Right lobe of liver (tissue), 6 donors: ENCODE data around the gene TIMM10B. TPM values are rescaled to one million over a fixed set of nuclear protein-coding genes. Genes with fewer than 3 reads are reported as not detected.

Experiments used
- ATAC-seq, 4 donors: fragments of 200-7000 bp; cut with Tn5 transposase; one replicate each; pipeline ENCODE4 v1.9.1; 2020; ENCODE audit warnings: mild to moderate bottlenecking in 4 of 4, moderate library complexity in 4 of 4
- DNase-seq, 3 donors: peaks; one replicate each; pipeline ENCODE4 v3.0.0-alpha.2; 2020
- H3K27ac ChIP-seq, 3 donors: fragments of 200-600 bp; one replicate each; pipeline ENCODE4 v1.8.0; 2022
- H3K27me3 ChIP-seq, 2 donors: fragments of 200-600 bp; one replicate each; pipeline ENCODE4 v1.8.0; 2022
- H3K36me3 ChIP-seq, 4 donors: fragments of 200-600 bp; sonication (generic) in 1 of 4; one replicate each; pipeline versions ENCODE4 v1.5.1 to v1.8.0; 2017 to 2022; ENCODE audit warnings: control low read depth in 1 of 4
- H3K4me1 ChIP-seq, 4 donors: fragments of 200-600 bp; sonication (generic) in 1 of 4; one replicate each; pipeline versions ENCODE4 v1.5.1 to v1.8.0; 2017 to 2022; ENCODE audit warnings: control low read depth in 1 of 4
- H3K4me3 ChIP-seq, 3 donors: fragments of 200-600 bp; one replicate each; pipeline ENCODE4 v1.8.0; 2022
- H3K9me3 ChIP-seq, 4 donors: fragments of 200-600 bp; sonication (generic) in 1 of 4; one replicate each; pipeline versions ENCODE4 v1.5.1 to v1.8.0; 2017 to 2022; ENCODE audit warnings: control low read depth in 1 of 4
- POLR2A ChIP-seq: fragments of 450-650 bp; IDR thresholded peaks from one replicate; pipeline ENCODE4 v1.6.1; 2017; ENCODE audit warnings: antibody characterized with exemption, mild to moderate bottlenecking
- WGBS: methylation state at CpG from one replicate; pipeline ENCODE4 v1.1.6; 2018; ENCODE audit warnings: low coverage, low lambda C conversion rate; ENCODE audit not compliant: insufficient coverage; ENCODE audit errors: missing lambda C conversion rate; 5-methylcytosine and 5-hydroxymethylcytosine counted together
- intact Hi-C, 2 donors: fragments of 100-400 bp; cut with DNase I; formaldehyde crosslinking; loops; one replicate each; pipeline versions ENCODE4 v1.11.2 to v1.14.1; 2022
- total RNA-seq, 6 experiments: library from RNA; depleted of rRNA in 2 of 6; stranded (reverse); fragments of >200 nt in 2 of 6; fragmentation: NEBNext Ultra II Directional in 3 of 6; extraction: Animal tissue kit (Norgen Biotek cat#: 25700) in 3 of 6; gene quantifications; one replicate each; pipeline versions ENCODE4 v1.1.0 to v1.2.4, GENCODE V29; 2016 to 2023
- TF ChIP-seq, protein P1 (sequence below), 4 donors: fragments of 200-600 bp in 3 of 4; fragments of 450-650 bp in 1 of 4; IDR thresholded peaks; one replicate each; pipeline versions ENCODE4 v1.5.1 to v1.8.0; 2016 to 2022; ENCODE audit warnings: antibody characterized with exemption in 4 of 4, mild to moderate bottlenecking in 2 of 4
- donor health status: DM: no; HTN: yes; CAD: no.
- donor health status: DM: no; HTN: no; CAD: no.
- donor health status: DM: no; HTN: no; CAD: no.
- donor health status: DM: no; HTN: yes; CAD: no.
- donor health status: DM: no; HTN: yes; CAD: no.

Gene TIMM10B
- total RNA-seq, 6 experiments from 2014 or later: 10.3 to 33.9 (median 14.1) TPM

DNA sequence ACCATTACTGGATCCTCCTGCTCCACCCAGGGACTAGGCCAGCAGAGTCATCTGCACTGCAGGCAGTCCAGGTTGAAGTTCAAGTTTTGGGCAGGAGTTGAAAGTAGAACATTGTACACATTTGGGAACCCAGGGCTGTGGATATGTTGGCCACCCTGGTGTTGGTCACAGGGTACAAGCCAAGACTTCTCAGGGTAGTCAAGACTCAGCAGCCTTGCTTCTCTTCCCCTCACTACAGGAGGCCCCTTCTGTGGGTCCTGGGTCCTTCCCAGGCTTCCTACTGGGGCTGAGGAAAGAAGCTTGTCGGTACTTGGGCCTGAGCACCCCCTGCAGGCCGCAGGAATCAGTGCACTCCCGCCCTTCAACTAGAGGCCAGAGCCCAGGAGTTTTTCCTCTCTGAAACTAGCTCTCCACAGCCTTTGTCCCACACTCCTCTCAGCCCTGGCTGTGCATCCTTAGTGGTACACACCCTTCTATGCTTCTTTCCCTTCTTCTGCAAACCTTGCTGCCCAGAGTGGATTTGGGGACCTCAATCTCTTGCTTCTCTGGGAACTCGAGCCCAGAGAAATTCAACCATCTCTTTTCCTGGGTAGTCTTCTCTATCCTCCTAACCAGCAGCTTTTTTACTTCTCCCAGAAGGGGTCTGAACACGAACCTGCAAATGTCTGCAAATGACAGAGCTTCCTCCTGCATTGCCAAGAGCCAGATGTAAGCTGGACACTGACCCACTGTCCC, 37.9 kb upstream of the TIMM10B start:
- Histone ChIP-seq H3K4me3 (peak overlapping the region in 1 of 3 donors; percentile 79), H3K27ac (peak overlapping the region; percentile 33 to 88 (median 87)), H3K27me3 (no peaks in the 10 kb centered on the region), H3K9me3 (no peaks in the 10 kb centered on the region), H3K36me3 (peaks cover 0 to 5% (median under 1%) of the 10 kb centered on the region in 4 donors), H3K4me1 (peaks cover 0 to 31% (median 9%) of the 10 kb centered on the region in 4 donors)
- intact Hi-C loops: loop anchor here in 1 of 2 donors (10.0 kb wide), 1 partner anchor 69 kb away; no protein-coding TSS in a partner anchor
- 22% methylated on average over 5 of the region's 5 CpGs for WGBS
- TF ChIP-seq, protein P1, sequence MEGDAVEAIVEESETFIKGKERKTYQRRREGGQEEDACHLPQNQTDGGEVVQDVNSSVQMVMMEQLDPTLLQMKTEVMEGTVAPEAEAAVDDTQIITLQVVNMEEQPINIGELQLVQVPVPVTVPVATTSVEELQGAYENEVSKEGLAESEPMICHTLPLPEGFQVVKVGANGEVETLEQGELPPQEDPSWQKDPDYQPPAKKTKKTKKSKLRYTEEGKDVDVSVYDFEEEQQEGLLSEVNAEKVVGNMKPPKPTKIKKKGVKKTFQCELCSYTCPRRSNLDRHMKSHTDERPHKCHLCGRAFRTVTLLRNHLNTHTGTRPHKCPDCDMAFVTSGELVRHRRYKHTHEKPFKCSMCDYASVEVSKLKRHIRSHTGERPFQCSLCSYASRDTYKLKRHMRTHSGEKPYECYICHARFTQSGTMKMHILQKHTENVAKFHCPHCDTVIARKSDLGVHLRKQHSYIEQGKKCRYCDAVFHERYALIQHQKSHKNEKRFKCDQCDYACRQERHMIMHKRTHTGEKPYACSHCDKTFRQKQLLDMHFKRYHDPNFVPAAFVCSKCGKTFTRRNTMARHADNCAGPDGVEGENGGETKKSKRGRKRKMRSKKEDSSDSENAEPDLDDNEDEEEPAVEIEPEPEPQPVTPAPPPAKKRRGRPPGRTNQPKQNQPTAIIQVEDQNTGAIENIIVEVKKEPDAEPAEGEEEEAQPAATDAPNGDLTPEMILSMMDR (IDR thresholded peaks at IDR 0.05): peak; percentile 80 to 90 (median 86)
- TF ChIP-seq POLR2A: no peak
- ATAC-seq: peak; percentile 53 to 69 (median 61)
- peak in 2 of 3 donors; percentile 72 to 74 for DNase-seq

DNA sequence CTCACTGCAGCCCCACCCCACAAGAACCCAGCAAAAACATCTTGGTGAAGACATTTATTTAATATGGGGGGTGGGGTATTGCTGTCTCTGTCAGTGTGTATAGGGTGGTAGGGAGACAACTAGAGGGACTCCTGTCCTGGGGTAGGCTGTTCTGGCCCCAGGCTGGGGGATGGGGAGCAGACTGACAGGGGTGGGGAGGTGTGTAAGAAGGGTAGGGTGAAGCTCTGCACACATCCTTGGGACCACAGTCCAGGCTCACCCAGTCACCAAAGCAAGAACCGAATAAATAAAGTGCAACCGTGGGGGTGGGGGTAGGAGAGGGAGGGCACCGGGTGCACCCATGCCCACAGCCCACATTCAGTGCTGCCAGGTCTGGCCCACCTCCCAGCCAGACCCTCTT, 32.7 kb upstream of the TIMM10B start:
- no peak for ATAC-seq
- H3K4me1 ChIP-seq: peaks cover 0 to 6% (median 2%) of the 10 kb centered on the region in 4 donors
- H3K9me3 ChIP-seq: no peaks in the 10 kb centered on the region
- no peaks in the 10 kb centered on the region for H3K27me3 ChIP-seq
- TF ChIP-seq, protein P1 (IDR thresholded peaks at IDR 0.05): no peak
- TF ChIP-seq POLR2A: no peak
- WGBS: 83% methylated on average over 1 of the region's 3 CpGs
- intact Hi-C loops: loop anchor here in 1 of 2 donors (10.0 kb wide), 1 partner anchor 74 kb away; no protein-coding TSS in a partner anchor
- H3K27ac ChIP-seq: no peak overlapping the region
- no peak for DNase-seq
- no peak overlapping the region for H3K4me3 ChIP-seq
- peaks cover 0 to 18% (median 7%) of the 10 kb centered on the region in 4 donors for H3K36me3 ChIP-seq

DNA sequence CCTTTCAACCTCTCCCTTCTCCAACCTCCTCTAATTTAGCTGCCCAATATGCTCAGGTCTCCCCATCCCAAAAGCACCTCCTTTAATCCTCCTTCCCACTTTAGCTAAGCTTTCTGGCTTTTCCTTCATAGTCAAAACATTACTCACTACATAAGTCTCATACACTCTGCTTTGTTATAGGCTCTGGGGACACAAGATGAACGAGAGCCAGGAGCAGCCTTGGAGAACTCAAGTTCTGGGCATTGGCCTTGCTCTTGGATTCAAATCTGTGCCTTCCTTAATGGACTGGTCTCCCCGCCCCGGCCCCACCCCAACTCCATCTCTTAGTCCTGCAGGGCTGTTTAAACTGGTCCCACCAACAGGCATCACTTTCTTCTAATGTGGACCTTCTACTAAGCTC, 29.1 kb upstream of the TIMM10B start:
- intact Hi-C loops: no loop called here
- no peaks in the 10 kb centered on the region for H3K9me3 ChIP-seq
- H3K27ac ChIP-seq: no peak overlapping the region
- ATAC-seq (no peak), DNase-seq (no peak)
- WGBS: 91% methylated on average over 3 of the region's 3 CpGs
- peaks cover 0 to 28% (median 16%) of the 10 kb centered on the region in 4 donors for H3K36me3 ChIP-seq
- no peak overlapping the region for H3K4me3 ChIP-seq
- no peaks in the 10 kb centered on the region for H3K4me1 ChIP-seq
- TF ChIP-seq POLR2A: no peak
- TF ChIP-seq, protein P1 (IDR thresholded peaks at IDR 0.05): no peak
- H3K27me3 ChIP-seq: no peaks in the 10 kb centered on the region

DNA sequence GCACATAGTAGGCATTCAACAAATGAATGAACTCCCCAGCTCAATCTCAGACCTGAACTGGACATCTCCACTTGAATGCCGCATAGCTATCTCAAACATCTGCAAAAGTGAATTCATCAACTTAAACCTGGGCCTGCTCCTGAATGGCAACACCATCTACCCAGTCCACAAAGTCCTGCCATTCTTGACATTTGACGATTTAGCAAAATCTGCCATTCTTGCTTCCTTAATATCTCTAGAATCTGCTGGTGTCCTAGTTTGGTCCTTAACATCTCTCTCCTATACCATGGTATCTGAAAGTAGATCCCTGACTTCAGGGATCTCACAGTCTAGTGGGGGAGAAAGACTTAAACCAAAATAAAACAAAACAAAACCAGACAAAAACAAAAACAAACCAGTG, 28.1 kb upstream of the TIMM10B start:
- WGBS: 91% methylated on average over 1 of the region's 2 CpGs
- peaks cover 0 to 28% (median 17%) of the 10 kb centered on the region in 4 donors for H3K36me3 ChIP-seq

More for the DNA sequence above, 28.1 kb upstream of the TIMM10B start:
- no peak for DNase-seq
- Histone ChIP-seq H3K4me1 (no peaks in the 10 kb centered on the region), H3K4me3 (no peak overlapping the region), H3K27ac (no peak overlapping the region), H3K9me3 (no peaks in the 10 kb centered on the region), H3K27me3 (no peaks in the 10 kb centered on the region)
- no peak for TF ChIP-seq POLR2A
- TF ChIP-seq, protein P1 (IDR thresholded peaks at IDR 0.05): no peak
- intact Hi-C loops: no loop called here
- no peak for ATAC-seq
